GM12878 (cell line): ENCODE results near the gene SLC24A3. TPM values are rescaled to one million over a fixed set of nuclear protein-coding genes. Genes with fewer than 3 reads are reported as not detected.

ENCODE experiments used
- ATAC-seq: fragments of 200-7000 bp; cut with Tn5 transposase; 3 replicates; pipeline ENCODE4 v1.9.1; 2020; ENCODE audit warnings: mild to moderate bottlenecking, moderate library complexity
- BruUV-seq: library from RNA; stranded (reverse); fragments of 400-500 nt; replicated peaks from 2 replicates; lab custom pipeline; 2021; lab: Mats Ljungman, UMichigan
- CTCF ChIA-PET: fragments of 300-600 bp; sonication (Branson Sonifier 250); formaldehyde crosslinking; extraction: SDS; loops from one replicate; lab custom pipeline; 2021; ENCODE audit warnings: inconsistent platforms; lab: Yijun Ruan, JAX
- POLR2A ChIA-PET: fragments of 350-600 bp; formaldehyde crosslinking; extraction: SDS; loops from one replicate; lab custom pipeline; 2021; ENCODE audit warnings: inconsistent platforms; lab: Charles Lee
- RAD21 ChIA-PET: fragments of 300-600 bp; sonication (Branson Sonifier 250); formaldehyde crosslinking; loops from one replicate; lab custom pipeline; 2023; ENCODE audit warnings: antibody characterized with exemption; ENCODE audit not compliant: unreplicated experiment; lab: Charles Lee
- SMC1A ChIA-PET: fragments of 300-600 bp; sonication (Branson Sonifier 250); formaldehyde crosslinking; loops from one replicate; lab custom pipeline; 2023; ENCODE audit not compliant: unreplicated experiment, uncharacterized antibody; lab: Charles Lee
- DNase-seq: peaks from one replicate; pipeline ENCODE4 v3.0.0-alpha.2; 2011; ENCODE audit warnings: low read depth, low spot score
- FAIRE-seq: peaks from 3 replicates; lab custom pipeline; 2011; peaks lifted over from hg19 to GRCh38; lab: Jason Lieb, UNC
- H2AFZ ChIP-seq: 2 replicates; pipeline ENCODE4 v1.6.0; 2011; ENCODE audit warnings: low read depth, low read length, control low read depth; ENCODE audit not compliant: control insufficient read depth
- H3K27ac ChIP-seq: 2 replicates; pipeline ENCODE4 v1.5.1; 2011; ENCODE audit warnings: control low read depth; ENCODE audit not compliant: control insufficient read depth, insufficient read depth
- H3K27me3 ChIP-seq, 2 experiments: replicated peaks in 1 of 2; 2 replicates each; pipeline versions ENCODE4 v1.6.0 to v1.6.1; 2011; ENCODE audit warnings: low read length in 1 of 2; ENCODE audit not compliant: control insufficient read depth in 2 of 2, insufficient read depth in 2 of 2
- H3K36me3 ChIP-seq, 2 experiments: 2 replicates each; pipeline ENCODE4 v1.5.1; 2011; ENCODE audit warnings: low read length in 1 of 2; ENCODE audit not compliant: control insufficient read depth in 2 of 2, insufficient read depth in 2 of 2
- H3K4me1 ChIP-seq: 2 replicates; pipeline ENCODE4 v1.6.1; 2011; ENCODE audit warnings: mild to moderate bottlenecking, low read length, moderate library complexity, mixed read lengths; ENCODE audit not compliant: control insufficient read depth, insufficient read depth
- H3K4me2 ChIP-seq: 2 replicates; pipeline ENCODE4 v1.6.0; 2011; ENCODE audit warnings: control low read depth; ENCODE audit not compliant: control insufficient read depth, insufficient read depth
- H3K4me3 ChIP-seq: fragments of 200-600 bp; sonication (generic); 2 replicates; pipeline ENCODE4 v1.5.1; 2016
- H3K79me2 ChIP-seq: 2 replicates; pipeline ENCODE4 v1.6.0; 2011; ENCODE audit warnings: low read length; ENCODE audit not compliant: control insufficient read depth, insufficient read depth
- H3K9ac ChIP-seq: 2 replicates; pipeline ENCODE4 v1.8.0; 2011; ENCODE audit warnings: low read length, control low read depth, mixed read lengths; ENCODE audit not compliant: control insufficient read depth, insufficient read depth
- H3K9me3 ChIP-seq: replicated peaks from 3 replicates; pipeline ENCODE4 v1.5.1; 2011; ENCODE audit warnings: mild to moderate bottlenecking, low read length; ENCODE audit not compliant: control insufficient read depth, insufficient read depth
- H4K20me1 ChIP-seq: 2 replicates; pipeline ENCODE4 v1.6.0; 2011; ENCODE audit not compliant: control insufficient read depth, insufficient read depth
- JUND ChIP-seq: IDR thresholded peaks from 2 replicates; pipeline ENCODE4 v1.6.1; 2012; ENCODE audit warnings: low read depth, mild to moderate bottlenecking, low read length, improper control_type of control experiment, moderate library complexity
- NFYA ChIP-seq: IDR thresholded peaks from 2 replicates; pipeline ENCODE4 v1.6.1; 2011; ENCODE audit warnings: low read depth, mild to moderate bottlenecking, low read length, improper control_type of control experiment, borderline replicate concordance
- ZNF622 ChIP-seq: fragments of 450-650 bp; IDR thresholded peaks from 2 replicates; pipeline ENCODE4 v1.6.1; 2017; ENCODE audit warnings: mild to moderate bottlenecking, inconsistent platforms
- WGBS: methylation state at CpG from one replicate; pipeline ENCODE4 v1.1.6; 2016; ENCODE audit warnings: low lambda C conversion rate; ENCODE audit not compliant: insufficient replicate concordance, insufficient coverage; ENCODE audit errors: missing lambda C conversion rate; 5-methylcytosine and 5-hydroxymethylcytosine counted together
- in situ Hi-C: fragments of 300-500 bp; cut with MboI; formaldehyde crosslinking; loops from 9 replicates; pipeline ENCODE4 v1.14.3; 2018; ENCODE audit warnings: mixed read lengths
- intact Hi-C: fragments of 100-400 bp; cut with micrococcal nuclease; formaldehyde crosslinking; loops from one replicate; pipeline ENCODE4 v1.14.2; 2022; ENCODE audit not compliant: unreplicated experiment
- polyA plus RNA-seq, 11 experiments: library from polyadenylated mRNA; depleted of rRNA in 4 of 11; unstranded in 6 of 11; stranded (reverse) in 5 of 11; fragments of >200 nt; fragmentation: Nextera tagmentation in 4 of 11; fragmentation: Illumina TruSeq in 1 of 11; extraction: Ambion mirVana in 4 of 11; extraction: Trizol in 1 of 11; gene quantifications; 1 replicate in 1 of 11; 2 replicates in 10 of 11; pipeline versions ENCODE4 v1.2.1 to v1.2.3, GENCODE V29; 2011 to 2016; ENCODE audit warnings: inconsistent platforms in 2 of 11, missing spikeins in 2 of 11, low read depth in 1 of 11
- total RNA-seq, 4 experiments: library from RNA; depleted of rRNA in 3 of 4; stranded (reverse); fragments of >200 nt in 3 of 4; fragmentation: Illumina TruSeq in 1 of 4; extraction: Trizol in 1 of 4; gene quantifications; 2 replicates each; pipeline versions ENCODE4 v1.2.1 to v1.2.3, GENCODE V29; 2013 to 2021
- TF ChIP-seq, protein P1 (sequence below): fragments of 450-650 bp; IDR thresholded peaks from 2 replicates; pipeline ENCODE4 v1.6.1; 2017; ENCODE audit warnings: mild to moderate bottlenecking, moderate library complexity

The SLC24A3 gene
- total and polyA plus RNA-seq, 10 of the 15 experiments (the other 5 are each of a cell fraction or from before 2014, with no cell fraction given): 0.04 TPM; not detected in 9

DNA sequence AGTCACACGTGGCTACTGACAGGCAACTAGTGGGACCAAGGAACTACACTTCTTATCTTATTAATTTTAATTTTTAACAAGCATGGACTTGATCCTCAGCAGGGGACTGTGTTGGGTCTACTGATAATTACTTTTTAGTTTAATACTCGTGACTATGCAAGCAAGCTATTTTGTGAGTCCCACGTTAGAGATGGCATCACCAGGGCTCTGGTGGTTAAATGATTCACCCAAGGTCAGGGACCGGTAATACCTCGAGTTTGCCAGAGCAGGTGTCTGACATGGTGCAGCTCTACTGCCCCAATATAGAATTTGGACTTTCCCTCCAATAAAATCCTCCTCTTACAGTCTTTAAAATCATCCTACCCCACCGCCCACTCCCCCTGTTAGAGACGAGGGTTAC, 447.0 kb downstream of the SLC24A3 start:
- H3K4me2 ChIP-seq: no peak overlapping the region
- DNase-seq: no peak

More for the DNA sequence above, 447.0 kb downstream of the SLC24A3 start:
- Histone ChIP-seq H3K9me3 (no peaks in the 10 kb centered on the region), H2AFZ (no peak overlapping the region), H3K27ac (no peak overlapping the region), H3K36me3 (no peaks in the 10 kb centered on the region), H3K4me1 (peaks cover 11% of the 10 kb centered on the region), H3K9ac (no peak overlapping the region), H4K20me1 (no peaks in the 10 kb centered on the region), H3K4me3 (no peak overlapping the region), H3K27me3 (no peaks in the 10 kb centered on the region), H3K79me2 (no peaks in the 10 kb centered on the region)
- WGBS: 7% methylated on average over 7 of the region's 7 CpGs
- RAD21 ChIA-PET: interaction anchor here (1.4 to 4.6 kb wide), 4 partner anchors 16 to 453 kb away, joined by 3 to 94 read pairs (median 13); no protein-coding TSS in a partner anchor
- ATAC-seq (peak; percentile 67), FAIRE-seq (no peak)
- SMC1A ChIA-PET: interaction anchor here (1.0 to 9.1 kb wide), 8 partner anchors 16 to 1248 kb away, joined by 3 to 150 read pairs (median 10); no protein-coding TSS in a partner anchor
- POLR2A ChIA-PET: no interaction called here
- no TSS peak for BruUV-seq
- TF ChIP-seq ZNF622: no peak
- no peak for TF ChIP-seq NFYA
- TF ChIP-seq, protein P1, sequence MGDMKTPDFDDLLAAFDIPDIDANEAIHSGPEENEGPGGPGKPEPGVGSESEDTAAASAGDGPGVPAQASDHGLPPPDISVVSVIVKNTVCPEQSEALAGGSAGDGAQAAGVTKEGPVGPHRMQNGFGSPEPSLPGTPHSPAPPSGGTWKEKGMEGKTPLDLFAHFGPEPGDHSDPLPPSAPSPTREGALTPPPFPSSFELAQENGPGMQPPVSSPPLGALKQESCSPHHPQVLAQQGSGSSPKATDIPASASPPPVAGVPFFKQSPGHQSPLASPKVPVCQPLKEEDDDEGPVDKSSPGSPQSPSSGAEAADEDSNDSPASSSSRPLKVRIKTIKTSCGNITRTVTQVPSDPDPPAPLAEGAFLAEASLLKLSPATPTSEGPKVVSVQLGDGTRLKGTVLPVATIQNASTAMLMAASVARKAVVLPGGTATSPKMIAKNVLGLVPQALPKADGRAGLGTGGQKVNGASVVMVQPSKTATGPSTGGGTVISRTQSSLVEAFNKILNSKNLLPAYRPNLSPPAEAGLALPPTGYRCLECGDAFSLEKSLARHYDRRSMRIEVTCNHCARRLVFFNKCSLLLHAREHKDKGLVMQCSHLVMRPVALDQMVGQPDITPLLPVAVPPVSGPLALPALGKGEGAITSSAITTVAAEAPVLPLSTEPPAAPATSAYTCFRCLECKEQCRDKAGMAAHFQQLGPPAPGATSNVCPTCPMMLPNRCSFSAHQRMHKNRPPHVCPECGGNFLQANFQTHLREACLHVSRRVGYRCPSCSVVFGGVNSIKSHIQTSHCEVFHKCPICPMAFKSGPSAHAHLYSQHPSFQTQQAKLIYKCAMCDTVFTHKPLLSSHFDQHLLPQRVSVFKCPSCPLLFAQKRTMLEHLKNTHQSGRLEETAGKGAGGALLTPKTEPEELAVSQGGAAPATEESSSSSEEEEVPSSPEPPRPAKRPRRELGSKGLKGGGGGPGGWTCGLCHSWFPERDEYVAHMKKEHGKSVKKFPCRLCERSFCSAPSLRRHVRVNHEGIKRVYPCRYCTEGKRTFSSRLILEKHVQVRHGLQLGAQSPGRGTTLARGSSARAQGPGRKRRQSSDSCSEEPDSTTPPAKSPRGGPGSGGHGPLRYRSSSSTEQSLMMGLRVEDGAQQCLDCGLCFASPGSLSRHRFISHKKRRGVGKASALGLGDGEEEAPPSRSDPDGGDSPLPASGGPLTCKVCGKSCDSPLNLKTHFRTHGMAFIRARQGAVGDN: no peak
- no peak for TF ChIP-seq JUND
- in situ Hi-C loops (no loop called here), intact Hi-C loops (loop anchor here (5.0 kb wide), 1 partner anchor 1247 kb away; no protein-coding TSS in a partner anchor)
- CTCF ChIA-PET: interaction anchor here (4.1 to 10.4 kb wide), 5 partner anchors 13 to 453 kb away, joined by 17 to 264 read pairs (median 39); no protein-coding TSS in a partner anchor
